K562 (cell line): ENCODE measurements around the gene WIPF1. TPM values are rescaled to one million over a fixed set of nuclear protein-coding genes. Genes with fewer than 3 reads are reported as not detected.

Source experiments
- ATAC-seq: fragments of 200-7000 bp; cut with Tn5 transposase; 3 replicates; pipeline ENCODE4 v1.9.1; 2020; ENCODE audit warnings: moderate library complexity
- BruUV-seq: library from RNA; stranded (reverse); fragments of 400-500 nt; replicated peaks from 2 replicates; lab custom pipeline; 2021; lab: Mats Ljungman, UMichigan
- CTCF ChIA-PET: fragments of 300-600 bp; formaldehyde crosslinking; extraction: SDS; loops from one replicate; lab custom pipeline; 2021; ENCODE audit warnings: low intra/inter-chr PET ratio; lab: Yijun Ruan, JAX
- POLR2A ChIA-PET: fragments of 300-600, 350-650 bp; sonication (Branson Sonifier 250); formaldehyde crosslinking; extraction: SDS; loops from one replicate; lab custom pipeline; 2021; ENCODE audit warnings: antibody characterized with exemption, inconsistent platforms; lab: Yijun Ruan, JAX
- DNase-seq, 4 experiments: peaks; one replicate each; pipeline versions ENCODE4 v3.0.0 to v3.0.0-alpha.2; 2011 to 2018; ENCODE audit warnings: low spot score in 3 of 4, mixed read lengths in 3 of 4; ENCODE audit errors: extremely low read depth in 1 of 4
- FAIRE-seq: peaks from 2 replicates; lab custom pipeline; 2011; peaks lifted over from hg19 to GRCh38; lab: Jason Lieb, UNC
- H2AFZ ChIP-seq: 2 replicates; pipeline ENCODE4 v1.6.0; 2011; ENCODE audit warnings: low read depth, low read length, control low read depth, inconsistent platforms
- H3K27ac ChIP-seq: fragments of 200-600 bp; 3 replicates; pipeline ENCODE4 v1.8.0; 2011; ENCODE audit warnings: low read depth, mild to moderate bottlenecking, control low read depth, inconsistent platforms, low read length, moderate library complexity, mixed read lengths; ENCODE audit errors: extremely low read depth
- H3K27me3 ChIP-seq, 2 experiments: fragments of 300-600 bp in 1 of 2; 2 replicates in 1 of 2; 3 replicates in 1 of 2; pipeline versions ENCODE4 v1.6.0 to v1.8.0; 2011; ENCODE audit warnings: inconsistent platforms in 2 of 2, low read length in 2 of 2, mild to moderate bottlenecking in 1 of 2, mixed read lengths in 1 of 2, moderate library complexity in 1 of 2; ENCODE audit not compliant: control insufficient read depth in 2 of 2, insufficient read depth in 2 of 2
- H3K36me3 ChIP-seq: fragments of 300-600 bp; 3 replicates; pipeline ENCODE4 v1.8.0; 2011; ENCODE audit warnings: mild to moderate bottlenecking, low read length, inconsistent platforms; ENCODE audit not compliant: control insufficient read depth, insufficient read depth
- H3K4me1 ChIP-seq, 2 experiments: fragments of 200-600 bp in 1 of 2; replicated peaks in 1 of 2; 2 replicates in 1 of 2; 3 replicates in 1 of 2; pipeline versions ENCODE4 v1.5.1 to v1.8.0; 2011; ENCODE audit warnings: inconsistent platforms in 2 of 2, low read length in 2 of 2, mild to moderate bottlenecking in 1 of 2, mixed read lengths in 1 of 2, moderate library complexity in 1 of 2; ENCODE audit not compliant: control insufficient read depth in 2 of 2, insufficient read depth in 2 of 2
- H3K4me2 ChIP-seq: 2 replicates; pipeline ENCODE4 v1.6.1; 2011; ENCODE audit warnings: low read length, control low read depth, inconsistent platforms, mixed read lengths; ENCODE audit not compliant: insufficient read depth
- H3K4me3 ChIP-seq: fragments of 200-600 bp; sonication (generic), shearing (Covaris generic); 2 replicates; pipeline ENCODE4 v1.5.1; 2016; ENCODE audit warnings: control low read depth, inconsistent platforms
- H3K79me2 ChIP-seq: fragments of 200-600 bp; 3 replicates; pipeline ENCODE4 v1.8.0; 2011; ENCODE audit warnings: low read length, inconsistent platforms; ENCODE audit not compliant: control insufficient read depth, insufficient read depth
- H3K9ac ChIP-seq, 2 experiments: 2 replicates each; pipeline versions ENCODE4 v1.6.0 to v1.6.1; 2011; ENCODE audit warnings: low read depth in 2 of 2, low read length in 2 of 2, control low read depth in 1 of 2, inconsistent platforms in 1 of 2, mild to moderate bottlenecking in 1 of 2, mixed read lengths in 1 of 2; ENCODE audit not compliant: insufficient read depth in 1 of 2
- H3K9me1 ChIP-seq: one replicate; pipeline ENCODE4 v1.6.0; 2011; ENCODE audit warnings: inconsistent platforms, mild to moderate bottlenecking, low read length, moderate library complexity; ENCODE audit not compliant: control insufficient read depth, insufficient read depth
- H3K9me3 ChIP-seq: replicated peaks from 2 replicates; pipeline ENCODE4 v1.5.1; 2011; ENCODE audit warnings: low read depth, low read length, inconsistent platforms; ENCODE audit not compliant: control insufficient read depth, insufficient read depth
- H4K20me1 ChIP-seq: replicated peaks from 2 replicates; pipeline ENCODE4 v1.6.1; 2011; ENCODE audit warnings: low read length, inconsistent platforms, mixed read lengths; ENCODE audit not compliant: control insufficient read depth, insufficient read depth
- KAT2B ChIP-seq: IDR thresholded peaks from one replicate; pipeline ENCODE4 v1.6.1; 2012; ENCODE audit warnings: low read depth, mild to moderate bottlenecking, control low read depth, inconsistent platforms, low read length, moderate library complexity
- MEIS2 ChIP-seq: fragments of 450-650 bp; IDR thresholded peaks from 2 replicates; pipeline ENCODE4 v1.6.1; 2014; ENCODE audit warnings: mild to moderate bottlenecking; ENCODE audit not compliant: partially characterized antibody
- NCOA4 ChIP-seq: fragments of 450-650 bp; IDR thresholded peaks from 2 replicates; pipeline ENCODE4 v1.6.1; 2018; ENCODE audit warnings: mild to moderate bottlenecking; ENCODE audit not compliant: partially characterized antibody
- NFIC ChIP-seq: fragments of 450-650 bp; IDR thresholded peaks from 2 replicates; pipeline ENCODE4 v1.6.1; 2017; ENCODE audit warnings: mild to moderate bottlenecking, inconsistent platforms
- PHB ChIP-seq: fragments of 250-450 bp; sonication (Bioruptor Pico); IDR thresholded peaks from 2 replicates; pipeline ENCODE4 v1.5.0; 2021
- STAT5B ChIP-seq: fragments of 250-450 bp; sonication (Bioruptor Pico); IDR thresholded peaks from 2 replicates; pipeline ENCODE4 v1.8.0; 2021; ENCODE audit warnings: mild to moderate bottlenecking, inconsistent platforms
- WGBS: fragments of 100-300 bp; shearing (Covaris generic); methylation state at CpG from one replicate; pipeline ENCODE4 v1.1.6; 2016; ENCODE audit warnings: low coverage, mixed read lengths; ENCODE audit not compliant: insufficient coverage; ENCODE audit errors: missing lambda C conversion rate; 5-methylcytosine and 5-hydroxymethylcytosine counted together
- in situ Hi-C: fragments of 300-500 bp; cut with MboI; formaldehyde crosslinking; loops from 4 replicates; pipeline ENCODE4 v1.15.0; 2018; ENCODE audit warnings: inconsistent platforms, mixed read lengths
- intact Hi-C: fragments of 100-400 bp; cut with micrococcal nuclease; formaldehyde crosslinking; loops from 2 replicates; pipeline ENCODE4 v1.14.2; 2022
- polyA plus RNA-seq, 8 experiments: library from polyadenylated mRNA; depleted of rRNA in 4 of 8; stranded (reverse) in 5 of 8; unstranded in 3 of 8; fragments of >200 nt; fragmentation: Nextera tagmentation in 2 of 8; fragmentation: Illumina TruSeq in 1 of 8; extraction: Ambion mirVana in 2 of 8; extraction: Trizol in 1 of 8; gene quantifications; 2 replicates each; pipeline versions ENCODE4 v1.2.1 to v1.2.3, GENCODE V29; 2011 to 2014; ENCODE audit warnings: inconsistent platforms in 1 of 8, missing spikeins in 1 of 8
- total RNA-seq, 7 experiments: library from RNA; depleted of rRNA in 6 of 7; stranded (reverse); fragments of >200 nt in 6 of 7; fragmentation: Illumina TruSeq in 2 of 7; extraction: Trizol in 2 of 7; gene quantifications; 2 replicates each; pipeline versions ENCODE4 v1.2.1 to v1.2.3, GENCODE V29; 2011 to 2021; ENCODE audit warnings: low replicate concordance in 1 of 7
- TF ChIP-seq, protein P1 (sequence below): fragments of 450-650 bp; IDR thresholded peaks from 2 replicates; pipeline ENCODE4 v1.6.1; 2016
- TF ChIP-seq, protein P2 (sequence below), 2 experiments: IDR thresholded peaks in 1 of 2; conservative IDR thresholded peaks in 1 of 2; 2 replicates each; pipeline ENCODE4 v1.6.1; 2016; ENCODE audit warnings: low read depth in 2 of 2, mild to moderate bottlenecking in 1 of 2, missing compliant biosample characterization in 1 of 2, missing genetic modification characterization in 1 of 2, moderate library complexity in 1 of 2

Gene WIPF1
- total and polyA plus RNA-seq, 9 of the 15 experiments (the other 6 are each of a cell fraction or from before 2014, with no cell fraction given) = 0.54 to 4.9 (median 2.4) TPM

DNA sequence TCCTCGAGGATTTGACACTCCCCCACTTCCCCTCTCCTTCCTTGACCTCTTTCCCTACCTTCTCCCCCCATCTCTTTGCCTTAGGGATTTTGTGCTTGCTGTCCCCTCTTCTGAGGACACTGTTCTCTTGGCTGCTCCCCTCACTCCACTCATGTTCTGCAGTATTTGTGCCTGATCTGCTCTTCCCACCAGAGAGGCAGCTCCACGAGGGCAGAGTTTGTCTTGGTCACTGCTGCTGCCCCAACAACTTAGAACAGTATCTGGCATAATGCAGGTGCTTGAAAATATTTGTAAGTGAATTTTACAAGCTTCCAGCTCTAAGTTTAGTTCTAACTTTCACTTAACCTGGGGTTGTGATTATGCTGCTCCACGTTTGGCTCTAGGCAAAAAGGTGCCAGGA, 10.0 kb upstream of the WIPF1 start:
- H3K9ac ChIP-seq = no peak overlapping the region
- ChIA-PET POLR2A (no interaction called here), CTCF (no interaction called here)
- BruUV-seq = no TSS peak
- peaks cover 0 to 7% of the 10 kb centered on the region in 2 experiments; a peak in 2 of 5 replicates for H3K4me1 ChIP-seq
- DNase-seq = no peak
- FAIRE-seq = no peak
- in situ Hi-C loops (no loop called here), intact Hi-C loops (no loop called here)
- H3K4me2 ChIP-seq = no peak overlapping the region
- no peaks in the 10 kb centered on the region for H3K36me3 ChIP-seq
- 4% methylated on average over 3 of the region's 3 CpGs for WGBS
- H4K20me1 ChIP-seq = no peaks in the 10 kb centered on the region
- no peaks in the 10 kb centered on the region for H3K9me3 ChIP-seq
- no peaks in the 10 kb centered on the region for H3K9me1 ChIP-seq
- H2AFZ ChIP-seq = no peak overlapping the region
- no peak overlapping the region for H3K4me3 ChIP-seq
- H3K79me2 ChIP-seq = no peaks in the 10 kb centered on the region
- no peaks in the 10 kb centered on the region; a peak in 2 of 5 replicates for H3K27me3 ChIP-seq
- ATAC-seq = no peak
- TF ChIP-seq STAT5B (CRISPR knock-in tag) = no peak
- TF ChIP-seq NCOA4 = no peak
- TF ChIP-seq, all 486 proteins: peak for 0
- no peak overlapping the region for H3K27ac ChIP-seq

DNA sequence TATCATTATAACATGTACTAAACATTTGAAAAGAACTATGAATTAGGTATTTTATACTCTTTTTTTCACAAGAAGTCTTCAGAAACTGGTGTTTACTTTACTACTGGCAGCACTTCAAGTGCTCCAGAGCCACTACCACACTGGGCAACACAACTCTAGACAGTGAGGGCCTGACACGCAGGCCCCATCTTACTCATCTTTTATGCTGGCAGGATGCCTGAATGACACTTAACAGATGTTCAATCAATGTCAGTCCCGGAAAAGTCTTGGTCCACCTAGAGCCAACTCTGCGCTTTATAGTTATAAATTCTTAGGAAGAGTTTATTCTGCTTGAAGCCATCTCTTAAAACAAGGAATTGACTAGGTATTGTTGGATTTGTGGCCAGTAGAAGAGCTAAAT, 8.7 kb upstream of the WIPF1 start:
- TF ChIP-seq MEIS2 (peak; percentile 66), NFIC (0 out of 2 replicates have a peak, but pooled peaks have one; percentile 11), PHB (no peak), KAT2B (no peak)
- TF ChIP-seq, protein P1, sequence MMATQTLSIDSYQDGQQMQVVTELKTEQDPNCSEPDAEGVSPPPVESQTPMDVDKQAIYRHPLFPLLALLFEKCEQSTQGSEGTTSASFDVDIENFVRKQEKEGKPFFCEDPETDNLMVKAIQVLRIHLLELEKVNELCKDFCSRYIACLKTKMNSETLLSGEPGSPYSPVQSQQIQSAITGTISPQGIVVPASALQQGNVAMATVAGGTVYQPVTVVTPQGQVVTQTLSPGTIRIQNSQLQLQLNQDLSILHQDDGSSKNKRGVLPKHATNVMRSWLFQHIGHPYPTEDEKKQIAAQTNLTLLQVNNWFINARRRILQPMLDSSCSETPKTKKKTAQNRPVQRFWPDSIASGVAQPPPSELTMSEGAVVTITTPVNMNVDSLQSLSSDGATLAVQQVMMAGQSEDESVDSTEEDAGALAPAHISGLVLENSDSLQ = peak; percentile 55; the same call in 1 of the 2 replicates
- TF ChIP-seq, protein P2, sequence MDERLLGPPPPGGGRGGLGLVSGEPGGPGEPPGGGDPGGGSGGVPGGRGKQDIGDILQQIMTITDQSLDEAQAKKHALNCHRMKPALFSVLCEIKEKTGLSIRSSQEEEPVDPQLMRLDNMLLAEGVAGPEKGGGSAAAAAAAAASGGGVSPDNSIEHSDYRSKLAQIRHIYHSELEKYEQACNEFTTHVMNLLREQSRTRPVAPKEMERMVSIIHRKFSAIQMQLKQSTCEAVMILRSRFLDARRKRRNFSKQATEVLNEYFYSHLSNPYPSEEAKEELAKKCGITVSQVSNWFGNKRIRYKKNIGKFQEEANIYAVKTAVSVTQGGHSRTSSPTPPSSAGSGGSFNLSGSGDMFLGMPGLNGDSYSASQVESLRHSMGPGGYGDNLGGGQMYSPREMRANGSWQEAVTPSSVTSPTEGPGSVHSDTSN (CRISPR knock-in tag; IDR thresholded peaks at IDR 0.05; ENCODE audit: low read depth) = no peak
- TF ChIP-seq, protein P2 (tag; conservative IDR thresholded peaks at IDR 0.05; ENCODE audit: low read depth) = peak; percentile 78
- intact Hi-C loops (no loop called here), in situ Hi-C loops (no loop called here)
- Histone ChIP-seq H3K4me2 (no peak overlapping the region), H3K9me3 (no peaks in the 10 kb centered on the region), H3K27me3 (no peaks in the 10 kb centered on the region; a peak in 2 of 5 replicates), H3K9me1 (no peaks in the 10 kb centered on the region), H3K36me3 (no peaks in the 10 kb centered on the region), H3K9ac (no peak overlapping the region), H3K4me1 (peaks cover 0 to 7% of the 10 kb centered on the region in 2 experiments; a peak in 2 of 5 replicates), H4K20me1 (no peaks in the 10 kb centered on the region), H3K27ac (no peak overlapping the region), H3K79me2 (no peaks in the 10 kb centered on the region), H2AFZ (no peak overlapping the region), H3K4me3 (no peak overlapping the region)
- ChIA-PET POLR2A (no interaction called here), CTCF (no interaction called here)
- ATAC-seq (no peak), DNase-seq (no peak), FAIRE-seq (no peak)
- 31% methylated on average over 3 of the region's 3 CpGs for WGBS
- BruUV-seq = no TSS peak
